GM12865 (cell line): ENCODE data around the gene CCNF.

Source experiments
- DNase-seq: peaks from one replicate; pipeline ENCODE4 v3.0.0; 2010; ENCODE audit warnings: low read depth
- H3K4me3 ChIP-seq: 2 replicates; pipeline ENCODE4 v1.5.1; 2011; ENCODE audit warnings: mild to moderate bottlenecking, low read depth, low read length, control low read depth
- TF ChIP-seq, protein P1 (sequence below): IDR thresholded peaks from 2 replicates; pipeline ENCODE4 v1.5.1; 2011; ENCODE audit warnings: low read length, control low read depth, low read depth, inconsistent platforms; ENCODE audit not compliant: insufficient read depth; ENCODE audit errors: missing control alignments

Gene CCNF

DNA sequence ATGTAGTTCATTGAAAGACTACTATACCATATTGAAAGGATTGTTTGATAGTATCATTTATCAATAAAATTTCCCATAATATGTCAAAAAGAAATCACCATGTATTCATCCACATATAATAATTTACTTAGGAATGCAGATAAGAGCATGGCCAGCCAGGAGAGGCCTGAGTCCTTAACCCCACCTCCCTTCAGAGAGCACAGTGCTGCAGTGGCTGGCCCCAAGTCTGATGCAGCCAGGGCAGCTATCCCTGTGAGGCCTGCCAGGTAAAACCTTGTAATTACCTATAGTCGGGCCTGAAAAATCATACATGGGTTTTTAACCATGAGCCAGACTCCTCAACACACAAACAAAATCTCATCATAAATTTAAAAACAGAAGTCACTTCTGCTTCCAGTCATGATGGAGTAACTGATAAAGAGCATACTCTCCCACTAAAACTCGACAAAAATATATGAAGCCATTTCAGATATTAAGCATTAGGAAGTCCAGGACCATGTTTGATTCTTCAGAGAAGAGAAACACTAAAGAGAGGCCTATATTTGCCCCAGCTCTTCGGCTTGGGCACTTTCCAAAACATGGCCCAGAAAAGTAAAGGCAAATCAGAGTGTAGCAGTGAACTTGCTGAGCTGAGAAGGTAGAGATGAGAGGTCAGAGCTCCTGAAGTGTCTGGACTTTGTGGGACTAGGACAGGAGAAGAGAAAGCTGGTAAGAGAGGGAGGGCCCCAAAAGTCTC lies 40.9 kb upstream of the CCNF start:
- TF ChIP-seq, protein P1, sequence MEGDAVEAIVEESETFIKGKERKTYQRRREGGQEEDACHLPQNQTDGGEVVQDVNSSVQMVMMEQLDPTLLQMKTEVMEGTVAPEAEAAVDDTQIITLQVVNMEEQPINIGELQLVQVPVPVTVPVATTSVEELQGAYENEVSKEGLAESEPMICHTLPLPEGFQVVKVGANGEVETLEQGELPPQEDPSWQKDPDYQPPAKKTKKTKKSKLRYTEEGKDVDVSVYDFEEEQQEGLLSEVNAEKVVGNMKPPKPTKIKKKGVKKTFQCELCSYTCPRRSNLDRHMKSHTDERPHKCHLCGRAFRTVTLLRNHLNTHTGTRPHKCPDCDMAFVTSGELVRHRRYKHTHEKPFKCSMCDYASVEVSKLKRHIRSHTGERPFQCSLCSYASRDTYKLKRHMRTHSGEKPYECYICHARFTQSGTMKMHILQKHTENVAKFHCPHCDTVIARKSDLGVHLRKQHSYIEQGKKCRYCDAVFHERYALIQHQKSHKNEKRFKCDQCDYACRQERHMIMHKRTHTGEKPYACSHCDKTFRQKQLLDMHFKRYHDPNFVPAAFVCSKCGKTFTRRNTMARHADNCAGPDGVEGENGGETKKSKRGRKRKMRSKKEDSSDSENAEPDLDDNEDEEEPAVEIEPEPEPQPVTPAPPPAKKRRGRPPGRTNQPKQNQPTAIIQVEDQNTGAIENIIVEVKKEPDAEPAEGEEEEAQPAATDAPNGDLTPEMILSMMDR = no peak
- H3K4me3 ChIP-seq = no peak overlapping the region
- DNase-seq = no peak

DNA sequence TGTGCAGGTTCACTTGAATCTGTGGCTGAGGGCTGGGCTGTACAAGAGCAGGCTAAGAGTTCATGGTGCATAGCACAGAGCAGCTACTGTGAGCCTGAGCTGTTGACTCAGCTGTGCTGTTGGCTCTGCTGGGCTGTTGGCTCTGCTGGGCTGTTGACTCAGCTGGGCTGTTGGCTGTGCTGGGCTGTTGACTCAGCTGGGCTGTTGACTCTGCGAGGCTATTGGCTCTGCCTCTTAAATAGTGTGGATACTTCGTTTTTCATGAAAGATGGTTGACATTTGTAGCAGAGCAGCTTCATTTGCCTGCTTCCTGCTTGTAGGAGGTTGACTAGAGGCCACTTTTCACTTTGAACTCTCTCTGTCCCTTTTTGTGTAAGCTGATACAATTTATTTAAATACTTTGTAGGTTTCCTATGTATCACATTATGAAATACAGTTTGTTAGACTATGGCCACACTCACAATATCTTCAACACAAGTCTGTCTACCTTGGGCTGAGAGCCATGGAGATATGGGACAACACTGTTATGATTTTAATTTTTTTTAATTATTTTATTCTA lies 40.3 kb upstream of the CCNF start:
- no peak for DNase-seq
- TF ChIP-seq, protein P1 = no peak
- H3K4me3 ChIP-seq = no peak overlapping the region

DNA sequence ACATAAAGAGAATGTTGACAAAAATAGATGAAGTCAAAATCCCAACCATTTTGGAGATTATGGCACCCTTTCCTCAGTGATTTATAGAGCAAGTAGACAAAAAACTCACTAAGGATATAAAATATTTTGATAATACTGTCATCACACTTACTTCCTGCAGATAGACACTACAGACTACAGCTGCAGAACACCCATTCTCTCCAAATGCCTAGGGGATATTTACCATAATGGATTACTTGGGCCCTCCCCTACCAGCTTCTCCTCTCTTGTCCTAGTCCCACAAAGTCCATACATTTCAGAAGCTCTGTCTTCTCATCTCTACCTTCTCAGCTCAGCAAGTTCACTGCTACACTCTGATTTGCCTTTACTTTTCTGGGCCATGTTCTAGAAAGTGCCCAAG lies 37.2 kb upstream of the CCNF start:
- TF ChIP-seq, protein P1 = no peak
- DNase-seq = no peak

DNA sequence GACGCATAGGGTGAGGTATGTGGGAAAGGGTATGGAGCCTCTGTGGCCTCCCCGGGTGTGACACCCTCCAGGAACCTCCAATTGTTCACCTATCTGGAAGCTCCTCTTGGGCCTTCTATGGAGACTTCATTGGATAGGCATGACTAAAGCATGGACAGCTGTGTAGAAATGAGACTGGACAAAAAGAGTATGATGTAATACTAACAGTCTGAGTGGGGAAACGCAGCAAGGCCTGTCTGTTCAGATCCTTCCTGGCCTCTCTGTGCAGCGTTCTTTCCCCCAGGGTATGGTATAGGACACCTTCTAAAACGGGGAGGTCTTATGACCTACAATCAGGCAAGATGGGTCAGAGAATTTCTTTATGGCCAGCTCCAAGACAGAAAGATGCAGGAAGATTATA lies 30.7 kb upstream of the CCNF start:
- TF ChIP-seq, protein P1 = no peak
- DNase-seq = no peak
- H3K4me3 ChIP-seq = no peak overlapping the region

More for the DNA sequence above, 37.2 kb upstream of the CCNF start:
- no peak overlapping the region for H3K4me3 ChIP-seq

DNA sequence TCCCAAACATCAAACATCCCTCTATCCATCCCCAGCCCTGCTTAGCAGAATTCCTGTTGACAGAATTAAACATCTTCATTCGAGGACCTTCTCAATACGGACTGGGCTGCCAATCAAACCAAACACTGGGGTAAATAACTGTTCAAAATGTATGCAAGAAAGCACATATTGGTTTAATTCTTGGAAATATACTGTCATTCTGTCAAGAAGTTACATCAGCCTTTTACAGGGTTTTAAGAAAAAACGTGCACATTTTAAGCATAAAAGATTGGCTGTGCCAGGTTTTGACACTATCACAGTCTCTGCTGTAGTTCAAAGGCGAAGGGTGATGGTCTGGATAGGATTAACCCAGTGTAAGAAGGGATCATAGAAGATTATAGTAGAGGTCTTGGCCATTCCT lies 25.1 kb upstream of the CCNF start:
- no peak for DNase-seq
- TF ChIP-seq, protein P1 = no peak
- H3K4me3 ChIP-seq = no peak overlapping the region

DNA sequence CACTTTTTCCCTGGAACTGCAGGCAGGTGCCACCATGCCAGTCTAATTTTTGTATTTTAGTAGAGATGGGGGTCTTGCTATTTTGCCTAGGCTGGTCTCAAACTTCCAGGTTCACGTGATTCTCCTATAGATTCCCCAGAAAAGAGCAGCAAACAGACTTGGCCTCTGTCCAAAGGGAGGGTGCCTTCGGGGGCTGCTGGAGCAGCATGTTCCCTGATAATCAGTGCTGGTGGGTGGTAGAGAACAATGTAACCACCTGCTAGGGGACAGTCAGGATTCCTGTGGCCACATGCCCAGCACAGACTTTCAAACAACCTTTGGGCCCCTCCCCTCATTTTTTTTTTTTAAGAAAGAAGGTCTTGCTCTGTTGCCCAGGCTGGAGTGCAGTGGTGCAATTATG lies 14.2 kb upstream of the CCNF start:
- TF ChIP-seq, protein P1 = no peak
- no peak for DNase-seq
- H3K4me3 ChIP-seq = no peak overlapping the region

DNA sequence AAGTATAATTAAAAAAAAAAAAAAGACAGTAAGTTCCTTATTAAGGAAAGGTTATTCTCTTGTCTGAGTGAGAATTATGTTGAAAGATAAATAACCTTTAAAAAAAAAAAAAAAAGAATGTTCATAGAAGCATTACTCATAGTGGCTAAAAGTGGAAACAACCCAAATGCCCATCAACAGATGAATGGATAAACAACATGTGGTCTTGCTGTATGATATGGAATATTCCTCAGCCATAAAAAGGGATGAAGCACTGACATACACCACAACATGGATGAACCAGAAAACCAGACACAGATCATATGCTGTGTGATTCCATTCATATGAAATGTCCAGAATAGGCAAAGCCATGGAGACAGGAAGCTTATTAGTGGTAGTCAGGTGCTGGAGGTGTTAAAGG lies 9.2 kb upstream of the CCNF start:
- TF ChIP-seq, protein P1 = no peak
- no peak for DNase-seq
- no peak overlapping the region for H3K4me3 ChIP-seq
